IPS-NIHi7 (cell line): ENCODE results near the gene ADAR.
A peak's percentile ranks its signal among the peaks of the same experiment; 100 is the strongest.

Experiments
- DNase-seq: peaks from one replicate; pipeline ENCODE4 v3.0.0; 2012; ENCODE audit warnings: mixed read lengths; ENCODE audit errors: extremely low spot score

Gene ADAR

GRCh38 chr1:154586231-154586630 is 21.8 kb downstream of the ADAR start:
- no peak for DNase-seq

GRCh38 chr1:154584267-154584994 is 23.6 kb downstream of the ADAR start:
- no peak for DNase-seq

- DNase-seq = no peak
Observed at GRCh38 chr1:154583773-154584172, 24.2 kb downstream of the ADAR start.

- DNase-seq = no peak
Observed at GRCh38 chr1:154582885-154583284, 25.1 kb downstream of the ADAR start.

GRCh38 chr1:154581766-154582165 is 26.2 kb downstream of the ADAR start:
- DNase-seq = no peak

GRCh38 chr1:154579374-154579773 is 28.6 kb downstream of the ADAR start:
- no peak for DNase-seq

- DNase-seq = no peak
Observed at GRCh38 chr1:154578058-154578418, 29.9 kb downstream of the ADAR start.

GRCh38 chr1:154577346-154578057 is 30.5 kb downstream of the ADAR start:
- DNase-seq = no peak

GRCh38 chr1:154575951-154576566 is 31.9 kb downstream of the ADAR start:
- DNase-seq = no peak

- DNase-seq = no peak
Observed at GRCh38 chr1:154575147-154575927, 32.6 kb downstream of the ADAR start.

- DNase-seq = no peak
Observed at GRCh38 chr1:154574716-154575115, 33.3 kb downstream of the ADAR start.

- DNase-seq = no peak
Observed at GRCh38 chr1:154573168-154573510, 34.8 kb downstream of the ADAR start.

GRCh38 chr1:154572468-154573167 is 35.4 kb downstream of the ADAR start:
- no peak for DNase-seq

- DNase-seq = no peak
Observed at GRCh38 chr1:154571964-154572288, 36.1 kb downstream of the ADAR start.

- no peak for DNase-seq
Observed at GRCh38 chr1:154571244-154571963, 36.6 kb downstream of the ADAR start.

GRCh38 chr1:154568157-154568815 is 39.7 kb downstream of the ADAR start:
- no peak for DNase-seq

- peak; percentile 96 for DNase-seq
Observed at GRCh38 chr1:154567386-154568156, 40.4 kb downstream of the ADAR start, which contains the start of gene CHRNB2. Gene CHRNB2, plus strand, starts transcription at chr1:154567778. Its CDS starts 267 bp downstream, at chr1:154568045.

- no peak for DNase-seq
Observed at GRCh38 chr1:154565876-154566275, 42.1 kb downstream of the ADAR start.

- peak; percentile 81 for DNase-seq
Observed at GRCh38 chr1:154559466-154560044, 48.4 kb downstream of the ADAR start.
